DOHH2 (cell line): ENCODE data around the gene STIL.

ENCODE experiments used
- EZH2phosphoT487 ChIP-seq: fragments of 200-600 bp; sonication (generic); IDR thresholded peaks from 2 replicates; pipeline ENCODE4 v1.6.1; 2017; ENCODE audit warnings: borderline replicate concordance, mild to moderate bottlenecking, antibody characterized with exemption, low read length, moderate library complexity, mixed read lengths
- TF ChIP-seq, protein P1 (sequence below): fragments of 200-600 bp; sonication (generic); IDR thresholded peaks from one replicate; pipeline ENCODE4 v1.5.1; 2014; ENCODE audit warnings: antibody characterized with exemption, mild to moderate bottlenecking, low read depth, low read length; ENCODE audit not compliant: poor library complexity, severe bottlenecking

- TF ChIP-seq, protein P1, sequence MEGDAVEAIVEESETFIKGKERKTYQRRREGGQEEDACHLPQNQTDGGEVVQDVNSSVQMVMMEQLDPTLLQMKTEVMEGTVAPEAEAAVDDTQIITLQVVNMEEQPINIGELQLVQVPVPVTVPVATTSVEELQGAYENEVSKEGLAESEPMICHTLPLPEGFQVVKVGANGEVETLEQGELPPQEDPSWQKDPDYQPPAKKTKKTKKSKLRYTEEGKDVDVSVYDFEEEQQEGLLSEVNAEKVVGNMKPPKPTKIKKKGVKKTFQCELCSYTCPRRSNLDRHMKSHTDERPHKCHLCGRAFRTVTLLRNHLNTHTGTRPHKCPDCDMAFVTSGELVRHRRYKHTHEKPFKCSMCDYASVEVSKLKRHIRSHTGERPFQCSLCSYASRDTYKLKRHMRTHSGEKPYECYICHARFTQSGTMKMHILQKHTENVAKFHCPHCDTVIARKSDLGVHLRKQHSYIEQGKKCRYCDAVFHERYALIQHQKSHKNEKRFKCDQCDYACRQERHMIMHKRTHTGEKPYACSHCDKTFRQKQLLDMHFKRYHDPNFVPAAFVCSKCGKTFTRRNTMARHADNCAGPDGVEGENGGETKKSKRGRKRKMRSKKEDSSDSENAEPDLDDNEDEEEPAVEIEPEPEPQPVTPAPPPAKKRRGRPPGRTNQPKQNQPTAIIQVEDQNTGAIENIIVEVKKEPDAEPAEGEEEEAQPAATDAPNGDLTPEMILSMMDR, result no peak
- no peak for TF ChIP-seq EZH2phosphoT487
Observed at GRCh38 chr1:47226121-47226838, 87.7 kb downstream of the STIL start.
